H9 (cell line): ENCODE measurements around the gene TP53BP2. TPM values are rescaled to one million over a fixed set of nuclear protein-coding genes. Genes with fewer than 3 reads are reported as not detected.

ENCODE experiments used
- DNase-seq: peaks from one replicate; pipeline ENCODE4 v3.0.0-alpha.2; 2017
- H2AFZ ChIP-seq: one replicate; pipeline ENCODE4 v1.6.1; 2013; ENCODE audit warnings: mild to moderate bottlenecking, low read length, control low read depth, moderate library complexity
- H2AK5ac ChIP-seq: 2 replicates; pipeline ENCODE4 v1.6.1; 2013; ENCODE audit warnings: low read length, control low read depth, mixed read lengths; ENCODE audit not compliant: insufficient read length
- H2BK120ac ChIP-seq: one replicate; pipeline ENCODE4 v1.6.1; 2013; ENCODE audit warnings: low read depth, mild to moderate bottlenecking, low read length, control low read depth, inconsistent platforms; ENCODE audit not compliant: poor library complexity, severe bottlenecking
- H2BK12ac ChIP-seq: 2 replicates; pipeline ENCODE4 v1.6.1; 2013; ENCODE audit warnings: low read length, control low read depth, mixed read lengths, low read depth; ENCODE audit not compliant: insufficient read length
- H2BK15ac ChIP-seq: 2 replicates; pipeline ENCODE4 v1.6.1; 2013; ENCODE audit warnings: low read depth, low read length, control low read depth
- H2BK20ac ChIP-seq: one replicate; pipeline ENCODE4 v1.6.1; 2013; ENCODE audit warnings: low read depth, mild to moderate bottlenecking, low read length, control low read depth, inconsistent platforms; ENCODE audit not compliant: poor library complexity, severe bottlenecking
- H2BK5ac ChIP-seq: 2 replicates; pipeline ENCODE4 v1.6.1; 2013; ENCODE audit warnings: low read length, control low read depth, mixed read lengths; ENCODE audit not compliant: insufficient read length
- H3K14ac ChIP-seq: 2 replicates; pipeline ENCODE4 v1.6.1; 2013; ENCODE audit warnings: low read length, control low read depth; ENCODE audit not compliant: insufficient read depth
- H3K18ac ChIP-seq: 2 replicates; pipeline ENCODE4 v1.6.1; 2013; ENCODE audit warnings: low read depth, mild to moderate bottlenecking, mixed read lengths, low read length, control low read depth; ENCODE audit not compliant: insufficient read length
- H3K23ac ChIP-seq: 2 replicates; pipeline ENCODE4 v1.6.1; 2013; ENCODE audit warnings: low read length, control low read depth, mixed read lengths, low read depth; ENCODE audit not compliant: insufficient read length
- H3K23me2 ChIP-seq: 2 replicates; pipeline ENCODE4 v1.6.1; 2013; ENCODE audit warnings: low read depth, mild to moderate bottlenecking, mixed read lengths, low read length, control low read depth; ENCODE audit not compliant: insufficient read length, poor library complexity, severe bottlenecking
- H3K27ac ChIP-seq: 2 replicates; pipeline ENCODE4 v1.5.1; 2013; ENCODE audit warnings: low read length, control low read depth, mixed read lengths, low read depth; ENCODE audit not compliant: insufficient read length
- H3K27me3 ChIP-seq: 2 replicates; pipeline ENCODE4 v1.6.1; 2013; ENCODE audit warnings: low read length, control low read depth, inconsistent platforms; ENCODE audit not compliant: insufficient read depth
- H3K4ac ChIP-seq: 2 replicates; pipeline ENCODE4 v1.6.1; 2013; ENCODE audit warnings: low read depth, mild to moderate bottlenecking, control low read depth, inconsistent platforms, low read length, moderate library complexity
- H3K4me1 ChIP-seq: 2 replicates; pipeline ENCODE4 v1.6.1; 2013; ENCODE audit warnings: low read length, control low read depth, inconsistent platforms; ENCODE audit not compliant: insufficient read depth
- H3K4me2 ChIP-seq: 2 replicates; pipeline ENCODE4 v1.6.1; 2013; ENCODE audit warnings: low read length, control low read depth, mixed read lengths; ENCODE audit not compliant: insufficient read length, insufficient read depth
- H3K56ac ChIP-seq: 2 replicates; pipeline ENCODE4 v1.6.1; 2013; ENCODE audit warnings: low read depth, mild to moderate bottlenecking, mixed read lengths, low read length, control low read depth; ENCODE audit not compliant: insufficient read length
- H3K79me1 ChIP-seq: 2 replicates; pipeline ENCODE4 v1.6.1; 2013; ENCODE audit warnings: low read depth, mild to moderate bottlenecking, moderate library complexity, low read length, control low read depth, inconsistent platforms; ENCODE audit not compliant: insufficient read depth, poor library complexity, severe bottlenecking
- H3K79me2 ChIP-seq: 2 replicates; pipeline ENCODE4 v1.6.1; 2013; ENCODE audit warnings: low read length, control low read depth, inconsistent platforms; ENCODE audit not compliant: insufficient read depth
- H3K9ac ChIP-seq: 2 replicates; pipeline ENCODE4 v1.6.1; 2013; ENCODE audit warnings: low read length, control low read depth, mixed read lengths; ENCODE audit not compliant: insufficient read length; ENCODE audit errors: extremely low read depth
- H3K9me3 ChIP-seq: one replicate; pipeline ENCODE4 v1.6.1; 2013; ENCODE audit warnings: low read depth, low read length, inconsistent platforms; ENCODE audit not compliant: control insufficient read depth
- H3T11ph ChIP-seq: one replicate; pipeline ENCODE4 v1.6.1; 2013; ENCODE audit warnings: mild to moderate bottlenecking, low read length, control low read depth, inconsistent platforms
- H4K20me1 ChIP-seq: one replicate; pipeline ENCODE4 v1.6.1; 2013; ENCODE audit not compliant: control insufficient read depth, insufficient read length, insufficient read depth
- H4K5ac ChIP-seq: 2 replicates; pipeline ENCODE4 v1.6.1; 2013; ENCODE audit warnings: low read depth, mild to moderate bottlenecking, mixed read lengths, low read length, control low read depth; ENCODE audit not compliant: insufficient read length
- H4K8ac ChIP-seq: replicated peaks from 2 replicates; pipeline ENCODE4 v1.6.1; 2013; ENCODE audit warnings: low read length, control low read depth, mixed read lengths, low read depth; ENCODE audit not compliant: insufficient read length
- H4K91ac ChIP-seq: 2 replicates; pipeline ENCODE4 v1.6.1; 2013; ENCODE audit warnings: low read depth, mild to moderate bottlenecking, moderate library complexity, mixed read lengths, low read length, control low read depth; ENCODE audit not compliant: insufficient read length
- H3K27ac Mint-ChIP-seq, 3 experiments: 2 replicates in 2 of 3; 3 replicates in 1 of 3; pipeline ENCODE4 v1.8.0; 2020 to 2021; ENCODE audit warnings: mixed read lengths in 3 of 3, mild to moderate bottlenecking in 1 of 3, moderate library complexity in 1 of 3
- H3K27me3 Mint-ChIP-seq: 2 replicates; pipeline ENCODE4 v1.8.0; 2021; ENCODE audit warnings: low read depth, mild to moderate bottlenecking, moderate library complexity, mixed read lengths
- H3K36me3 Mint-ChIP-seq, 3 experiments: 2 replicates in 2 of 3; 3 replicates in 1 of 3; pipeline ENCODE4 v1.8.0; 2020 to 2021; ENCODE audit warnings: low read depth in 3 of 3, mixed read lengths in 3 of 3; ENCODE audit not compliant: insufficient read depth in 1 of 3
- H3K4me1 Mint-ChIP-seq, 2 experiments: 2 replicates each; pipeline ENCODE4 v1.8.0; 2020; ENCODE audit warnings: mixed read lengths in 2 of 2
- H3K4me3 Mint-ChIP-seq, 2 experiments: 2 replicates in 1 of 2; 3 replicates in 1 of 2; pipeline ENCODE4 v1.8.0; 2020 to 2021; ENCODE audit warnings: mild to moderate bottlenecking in 2 of 2, mixed read lengths in 2 of 2, moderate library complexity in 1 of 2
- H3K9me3 Mint-ChIP-seq, 2 experiments: 2 replicates in 1 of 2; 3 replicates in 1 of 2; pipeline ENCODE4 v1.8.0; 2020; ENCODE audit warnings: mild to moderate bottlenecking in 2 of 2, mixed read lengths in 2 of 2, moderate library complexity in 1 of 2
- CTCF ChIP-seq: fragments of 200-600 bp; sonication (generic); conservative IDR thresholded peaks from 3 replicates; pipeline ENCODE4 v1.8.0; 2021; ENCODE audit warnings: antibody characterized with exemption, mild to moderate bottlenecking
- WGBS: extraction: QIAGEN DNeasy Blood & Tissue Kit; methylation state at CpG from one replicate; pipeline ENCODE4 v1.1.7; 2013; ENCODE audit warnings: missing lambda C conversion rate, low lambda C conversion rate, mixed read lengths; ENCODE audit not compliant: insufficient read length; ENCODE audit errors: extremely low coverage; 5-methylcytosine and 5-hydroxymethylcytosine counted together
- total RNA-seq: library from RNA; stranded (reverse); gene quantifications from 2 replicates; pipeline ENCODE4 v1.2.1, GENCODE V29; 2021

TP53BP2 gene
- total RNA-seq, 1 experiment from 2014 or later = 49.7 TPM

- no peak overlapping the region for H3K56ac ChIP-seq
- peak overlapping the region; percentile 82 for H3K4me2 ChIP-seq
- no peak overlapping the region for H4K8ac ChIP-seq
- Mint-ChIP-seq H3K27ac (no peak overlapping the region), H3K9me3 (no peaks in the 10 kb centered on the region), H3K4me1 (peaks cover 15 to 16% of the 10 kb centered on the region in 2 experiments), H3K36me3 (peaks cover 5 to 29% (median 25%) of the 10 kb centered on the region in 3 experiments; a peak in 6 of 7 replicates), H3K27me3 (peaks cover 24% of the 10 kb centered on the region), H3K4me3 (peak overlapping the region; percentile 79 to 87)
- no peak overlapping the region for H3K27ac ChIP-seq
- no peak overlapping the region for H2AK5ac ChIP-seq
- no peak overlapping the region for H4K91ac ChIP-seq
- H4K5ac ChIP-seq = no peak overlapping the region
- no peak overlapping the region for H2BK120ac ChIP-seq
- H3K9ac ChIP-seq = no peak overlapping the region
- H3K27me3 ChIP-seq = peaks cover 14% of the 10 kb centered on the region; the same call in 1 of the 2 replicates
- H3K14ac ChIP-seq = no peak overlapping the region
- H2BK20ac ChIP-seq = no peak overlapping the region
- H4K20me1 ChIP-seq = no peaks in the 10 kb centered on the region
- H3K9me3 ChIP-seq = no peaks in the 10 kb centered on the region
- H3T11ph ChIP-seq = no peak overlapping the region
- peaks cover 8% of the 10 kb centered on the region; the same call in 1 of the 2 replicates for H3K4me1 ChIP-seq
- no peak overlapping the region for H2AFZ ChIP-seq
- no peak overlapping the region for H3K4ac ChIP-seq
- no peak overlapping the region for H2BK5ac ChIP-seq
- H3K79me2 ChIP-seq = no peaks in the 10 kb centered on the region
- H2BK15ac ChIP-seq = no peak overlapping the region
- DNase-seq = no peak
- no CpG with 5 or more reads among the region's 18 CpGs for WGBS
- TF ChIP-seq CTCF = no peak
- H3K18ac ChIP-seq = no peak overlapping the region
- no peak overlapping the region for H3K23ac ChIP-seq
- H3K79me1 ChIP-seq = no peaks in the 10 kb centered on the region
- peaks cover 7% of the 10 kb centered on the region for H3K23me2 ChIP-seq
- no peak overlapping the region for H2BK12ac ChIP-seq
Observed at GRCh38 chr1:223748405-223748772, 97.4 kb downstream of the TP53BP2 start.
